PC-9 (cell line): ENCODE data around the gene CNGA3.

Experiments used
- EZH2 ChIP-seq: fragments of 200-600 bp; sonication (generic); IDR thresholded peaks from 2 replicates; pipeline ENCODE4 v1.8.0; 2017; ENCODE audit warnings: antibody characterized with exemption, low read depth
- TF ChIP-seq, protein P1 (sequence below): fragments of 200-600 bp; sonication (generic); conservative IDR thresholded peaks from 2 replicates; pipeline ENCODE4 v1.6.1; 2017; ENCODE audit warnings: mixed run types, antibody characterized with exemption, mild to moderate bottlenecking, moderate library complexity

DNA sequence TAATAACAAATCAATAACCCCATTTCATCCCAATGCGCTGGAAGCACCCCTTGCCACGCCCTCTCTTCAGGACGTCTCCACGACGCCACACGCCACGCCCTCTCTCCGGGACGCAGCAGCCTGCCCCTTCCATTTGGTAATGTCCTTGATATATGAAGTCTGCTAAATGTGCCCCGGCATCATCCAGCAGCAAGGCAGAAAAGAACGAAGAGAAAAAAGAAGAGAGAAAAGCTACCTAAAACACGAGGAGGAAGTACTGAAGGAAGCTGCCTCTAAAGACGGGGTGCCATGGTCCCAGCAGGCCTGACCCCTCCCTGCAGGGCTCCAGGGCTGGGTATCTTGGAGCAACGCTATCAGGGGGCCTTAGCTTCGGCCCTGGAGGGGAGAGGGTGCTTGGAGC, 41.8 kb downstream of the CNGA3 start:
- TF ChIP-seq, protein P1, sequence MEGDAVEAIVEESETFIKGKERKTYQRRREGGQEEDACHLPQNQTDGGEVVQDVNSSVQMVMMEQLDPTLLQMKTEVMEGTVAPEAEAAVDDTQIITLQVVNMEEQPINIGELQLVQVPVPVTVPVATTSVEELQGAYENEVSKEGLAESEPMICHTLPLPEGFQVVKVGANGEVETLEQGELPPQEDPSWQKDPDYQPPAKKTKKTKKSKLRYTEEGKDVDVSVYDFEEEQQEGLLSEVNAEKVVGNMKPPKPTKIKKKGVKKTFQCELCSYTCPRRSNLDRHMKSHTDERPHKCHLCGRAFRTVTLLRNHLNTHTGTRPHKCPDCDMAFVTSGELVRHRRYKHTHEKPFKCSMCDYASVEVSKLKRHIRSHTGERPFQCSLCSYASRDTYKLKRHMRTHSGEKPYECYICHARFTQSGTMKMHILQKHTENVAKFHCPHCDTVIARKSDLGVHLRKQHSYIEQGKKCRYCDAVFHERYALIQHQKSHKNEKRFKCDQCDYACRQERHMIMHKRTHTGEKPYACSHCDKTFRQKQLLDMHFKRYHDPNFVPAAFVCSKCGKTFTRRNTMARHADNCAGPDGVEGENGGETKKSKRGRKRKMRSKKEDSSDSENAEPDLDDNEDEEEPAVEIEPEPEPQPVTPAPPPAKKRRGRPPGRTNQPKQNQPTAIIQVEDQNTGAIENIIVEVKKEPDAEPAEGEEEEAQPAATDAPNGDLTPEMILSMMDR = no peak
- no peak for TF ChIP-seq EZH2
